Keratinocyte (primary cell): ENCODE results near the gene UBE2I. TPM values are rescaled to one million over a fixed set of nuclear protein-coding genes. Genes with fewer than 3 reads are reported as not detected.

Experiments used
- DNase-seq: peaks from one replicate; pipeline ENCODE4 v3.0.0-alpha.2; 2011; ENCODE audit warnings: low read depth, missing footprints, low spot score
- FAIRE-seq: peaks from 2 replicates; lab custom pipeline; 2011; peaks lifted over from hg19 to GRCh38; lab: Jason Lieb, UNC
- H2AFZ ChIP-seq: 2 replicates; pipeline ENCODE4 v1.6.0; 2012; ENCODE audit warnings: low read length, control low read depth, inconsistent platforms; ENCODE audit not compliant: control insufficient read depth
- H3K27ac ChIP-seq: 2 replicates; pipeline ENCODE4 v1.5.1; 2011; ENCODE audit warnings: low read length; ENCODE audit not compliant: control insufficient read depth, insufficient read depth
- H3K27me3 ChIP-seq: 3 replicates; pipeline ENCODE4 v1.6.0; 2011; ENCODE audit warnings: low read length; ENCODE audit not compliant: control insufficient read depth, insufficient read depth; ENCODE audit errors: extremely low read depth
- H3K36me3 ChIP-seq, 2 experiments: 2 replicates in 1 of 2; 3 replicates in 1 of 2; pipeline ENCODE4 v1.5.1; 2011; ENCODE audit warnings: low read length in 2 of 2, mild to moderate bottlenecking in 1 of 2; ENCODE audit not compliant: control insufficient read depth in 2 of 2, insufficient read depth in 2 of 2; ENCODE audit errors: extremely low read depth in 1 of 2
- H3K4me1 ChIP-seq: 3 replicates; pipeline ENCODE4 v1.5.1; 2011; ENCODE audit warnings: low read length; ENCODE audit not compliant: control insufficient read depth, insufficient read depth; ENCODE audit errors: extremely low read depth
- H3K4me2 ChIP-seq: 3 replicates; pipeline ENCODE4 v1.6.0; 2011; ENCODE audit warnings: low read depth, low read length; ENCODE audit not compliant: control insufficient read depth, insufficient read depth; ENCODE audit errors: extremely low read depth
- H3K4me3 ChIP-seq, 3 experiments: fragments of 200-600 bp in 1 of 3; sonication (generic) in 1 of 3; 2 replicates in 2 of 3; 3 replicates in 1 of 3; pipeline ENCODE4 v1.5.1; 2011 to 2016; ENCODE audit warnings: low read length in 3 of 3, mild to moderate bottlenecking in 3 of 3, control low read depth in 2 of 3, inconsistent platforms in 1 of 3, low read depth in 1 of 3, mixed read lengths in 1 of 3, mixed run types in 1 of 3, moderate library complexity in 1 of 3; ENCODE audit not compliant: control insufficient read depth in 2 of 3, insufficient read depth in 2 of 3; ENCODE audit errors: extremely low read depth in 1 of 3
- H3K79me2 ChIP-seq: 2 replicates; pipeline ENCODE4 v1.6.0; 2012; ENCODE audit warnings: low read length; ENCODE audit not compliant: control insufficient read depth, insufficient read depth
- H3K9ac ChIP-seq: 3 replicates; pipeline ENCODE4 v1.6.0; 2011; ENCODE audit warnings: low read length; ENCODE audit not compliant: control insufficient read depth, insufficient read depth; ENCODE audit errors: extremely low read depth
- H3K9me1 ChIP-seq: 3 replicates; pipeline ENCODE4 v1.6.0; 2011; ENCODE audit warnings: low read length; ENCODE audit not compliant: control insufficient read depth, insufficient read depth; ENCODE audit errors: extremely low read depth
- H3K9me3 ChIP-seq: 2 replicates; pipeline ENCODE4 v1.5.1; 2012; ENCODE audit warnings: low read depth, low read length; ENCODE audit not compliant: control insufficient read depth
- H4K20me1 ChIP-seq: 3 replicates; pipeline ENCODE4 v1.6.0; 2011; ENCODE audit warnings: low read length; ENCODE audit not compliant: control insufficient read depth, insufficient read depth; ENCODE audit errors: extremely low read depth
- CTCF ChIP-seq, 3 experiments: IDR thresholded peaks in 1 of 3; conservative IDR thresholded peaks in 1 of 3; optimal IDR thresholded peaks in 1 of 3; 2 replicates in 2 of 3; 3 replicates in 1 of 3; pipeline versions ENCODE3 to v1.5.1; 2011; ENCODE audit warnings: low read length in 3 of 3, mild to moderate bottlenecking in 3 of 3, moderate library complexity in 2 of 3, control low read depth in 1 of 3, inconsistent platforms in 1 of 3; ENCODE audit not compliant: insufficient read depth in 2 of 3; ENCODE audit errors: extremely low read depth in 1 of 3
- EZH2 ChIP-seq: IDR thresholded peaks from one replicate; pipeline ENCODE4 v1.6.1; 2012; ENCODE audit warnings: inconsistent platforms, mild to moderate bottlenecking, low read length, moderate library complexity
- dilution Hi-C: fragments of 300-500 bp; cut with MboI; formaldehyde crosslinking; loops from one replicate; pipeline ENCODE4 v1.7.0; 2020; ENCODE audit warnings: low sequenced_read_pairs; ENCODE audit not compliant: extremely low pct_ligation_motif_present
- polyA plus RNA-seq, 5 experiments: library from polyadenylated mRNA; depleted of rRNA in 3 of 5; stranded (reverse) in 3 of 5; stranded (forward) in 1 of 5; unstranded in 1 of 5; fragments of >200 nt; gene quantifications; 1 replicate in 1 of 5; 2 replicates in 3 of 5; 3 replicates in 1 of 5; pipeline versions ENCODE4 v1.2.1 to v1.2.3, GENCODE V29; 2011 to 2012; ENCODE audit warnings: missing spikeins in 2 of 5, low read depth in 1 of 5, low replicate concordance in 1 of 5

The UBE2I gene
- polyA plus RNA-seq, 1 donor (not counting 4 experiments of a cell fraction or from before 2014, with no cell fraction given), result 157 TPM

- H3K9me3 ChIP-seq, result no peaks in the 10 kb centered on the region
- no peak for DNase-seq
- no peak overlapping the region for H3K4me3 ChIP-seq
- no peak overlapping the region for H3K9ac ChIP-seq
- no peaks in the 10 kb centered on the region for H3K9me1 ChIP-seq
- FAIRE-seq, result no peak
- peaks cover 7% of the 10 kb centered on the region for H3K4me1 ChIP-seq
- dilution Hi-C loops, result no loop called here
- H3K79me2 ChIP-seq, result no peaks in the 10 kb centered on the region
- H3K27ac ChIP-seq, result no peak overlapping the region
- no peaks in the 10 kb centered on the region for H3K27me3 ChIP-seq
- no peaks in the 10 kb centered on the region for H3K36me3 ChIP-seq
- H4K20me1 ChIP-seq, result no peaks in the 10 kb centered on the region
- H3K4me2 ChIP-seq, result no peak overlapping the region
- no peak overlapping the region for H2AFZ ChIP-seq
- TF ChIP-seq CTCF (optimal IDR thresholded peaks at IDR 0.05 in 1 of 3, IDR thresholded peaks at IDR 0.05 in 1 of 3, conservative IDR thresholded peaks at IDR 0.05 in 1 of 3; ENCODE audit: extremely low read depth in 1 of 3, insufficient read depth in 2 of 3, low read length in 3 of 3) (no peak), EZH2 (no peak)
Measured at GRCh38 chr16:1375741-1376410, 66.4 kb downstream of the UBE2I start.

Other genes starting within 250 kb of the UBE2I start
- gene SSTR5, start 236.9 kb upstream of the UBE2I start, polyA plus RNA-seq, result not detected in 3 replicates
- gene C1QTNF8, start 213.4 kb upstream of the UBE2I start, polyA plus RNA-seq, result not detected in 3 replicates
- 0.05 to 0.06 TPM in 2 of 3 replicates, not detected in the other for gene CACNA1H, start 156.5 kb upstream of the UBE2I start, polyA plus RNA-seq
- not detected in 3 replicates for gene TPSG1, start 84.4 kb upstream of the UBE2I start, polyA plus RNA-seq
- not detected in 3 replicates for gene TPSB2, start 79.5 kb upstream of the UBE2I start, polyA plus RNA-seq
- not detected in 3 replicates for gene TPSAB1, start 68.9 kb upstream of the UBE2I start, polyA plus RNA-seq
- gene TPSD1, start 53.6 kb upstream of the UBE2I start, polyA plus RNA-seq, result not detected in 3 replicates
- 0.09 to 0.10 TPM in 2 of 3 replicates, not detected in the other for gene BAIAP3, start 24.0 kb downstream of the UBE2I start, polyA plus RNA-seq
- 33.0 to 49.0 TPM (median 40.8 TPM) in 3 replicates for gene TSR3, start 42.2 kb downstream of the UBE2I start, polyA plus RNA-seq
- 30.9 to 68.7 TPM (median 30.9 TPM) in 3 replicates for gene GNPTG, start 42.3 kb downstream of the UBE2I start, polyA plus RNA-seq
- gene UNKL, start 105.1 kb downstream of the UBE2I start, polyA plus RNA-seq, result 1.9 to 4.2 TPM (median 2.3 TPM) in 3 replicates
- 19.7 to 26.6 TPM (median 20.6 TPM) in 3 replicates for gene UQCC4, start 111.1 kb downstream of the UBE2I start, polyA plus RNA-seq
- gene PERCC1, start 121.4 kb downstream of the UBE2I start, polyA plus RNA-seq, result not detected in 3 replicates
- gene CCDC154, start 134.9 kb downstream of the UBE2I start, polyA plus RNA-seq, result 0.46 to 0.91 TPM in 2 of 3 replicates, not detected in the other
- gene CLCN7, start 165.4 kb downstream of the UBE2I start, polyA plus RNA-seq, result 13.3 to 26.3 TPM (median 23.3 TPM) in 3 replicates
- not detected in 3 replicates for gene PTX4, start 179.3 kb downstream of the UBE2I start, polyA plus RNA-seq
- gene TELO2, start 183.7 kb downstream of the UBE2I start, polyA plus RNA-seq, result 7.9 to 11.3 TPM (median 11.3 TPM) in 3 replicates
- gene TMEM204, start 224.0 kb downstream of the UBE2I start, polyA plus RNA-seq, result 0.86 to 1.3 TPM (median 1.0 TPM) in 3 replicates